HG02943 (cell line): ENCODE results near the gene PIGK.

Source experiments
- ATAC-seq: cut with Tn5 transposase; IDR thresholded peaks from one replicate; pipeline ENCODE4 v1.9.1; 2021; ENCODE audit warnings: mild to moderate bottlenecking, low read depth, moderate library complexity; ENCODE audit not compliant: unreplicated experiment

The PIGK gene

DNA sequence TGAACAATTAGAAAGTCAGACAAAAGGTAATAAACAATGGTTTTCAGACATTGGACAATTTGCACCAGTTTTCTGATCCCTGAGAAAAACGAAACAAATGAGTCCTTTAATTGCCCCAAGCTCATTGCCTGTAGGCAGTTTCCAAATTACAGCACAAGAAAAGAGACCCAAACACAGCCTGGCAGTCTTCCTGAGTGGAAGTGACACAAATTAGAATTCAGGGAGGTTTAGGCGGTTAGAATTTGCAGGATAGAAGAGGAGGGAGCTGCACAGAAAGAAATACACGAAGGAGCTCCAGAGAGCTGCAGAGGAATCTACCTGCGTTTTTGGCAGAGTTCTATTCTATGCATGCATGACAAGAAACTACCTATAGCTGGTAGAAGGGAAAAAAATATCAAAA lies 115.7 kb downstream of the PIGK start:
- ATAC-seq: no peak

DNA sequence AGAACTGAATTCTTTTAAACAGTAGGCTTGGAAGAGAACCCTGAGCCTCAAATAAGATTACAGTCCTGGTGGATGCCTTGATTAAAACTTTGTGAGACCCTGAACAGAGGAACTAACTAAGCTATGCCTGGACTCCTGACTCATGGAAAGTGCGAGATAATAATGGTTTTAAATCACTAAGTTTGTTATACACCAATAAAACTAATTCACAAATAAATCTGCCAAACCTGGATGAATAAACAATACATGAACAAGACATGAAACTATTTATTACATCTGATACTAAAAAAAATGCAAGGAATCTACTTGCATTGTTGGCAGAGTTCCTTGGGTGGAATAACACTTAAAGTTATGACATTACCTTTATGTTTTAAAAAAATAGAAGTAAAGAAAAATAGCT lies 118.4 kb downstream of the PIGK start:
- no peak for ATAC-seq

DNA sequence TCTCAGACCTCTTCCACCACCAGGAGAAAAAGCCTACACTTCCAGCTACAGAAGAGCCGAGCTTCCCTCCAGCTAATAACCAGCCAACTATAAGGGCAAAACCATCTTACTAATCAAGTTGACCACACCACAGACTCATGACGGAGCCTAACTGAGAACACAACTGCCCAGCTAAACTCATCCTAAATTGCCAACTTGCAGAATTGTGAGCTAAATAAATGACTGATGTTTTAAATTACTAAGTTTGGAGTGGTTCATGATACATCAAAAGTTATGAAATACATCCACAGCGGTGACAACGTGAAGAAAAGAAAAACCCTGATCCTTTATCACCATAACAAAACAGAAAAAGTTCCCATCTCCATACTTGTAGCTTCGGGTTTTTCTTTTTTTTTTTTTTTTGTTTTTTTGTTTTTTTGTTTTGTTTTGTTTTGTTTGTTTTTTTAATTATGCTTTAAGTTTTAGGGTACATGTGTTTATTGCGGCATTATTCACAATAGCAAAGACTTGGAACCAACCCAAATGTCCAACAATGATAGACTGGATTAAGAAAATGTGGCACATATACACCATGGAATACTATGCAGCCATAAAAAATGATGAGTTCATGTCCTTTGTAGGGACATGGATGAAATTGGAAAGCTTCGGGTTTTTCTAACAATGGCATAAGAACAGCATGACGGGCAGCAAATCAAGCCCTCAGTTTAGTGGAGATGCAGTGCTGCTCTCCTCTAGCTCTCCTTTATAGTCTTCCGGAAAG lies 122.6 kb downstream of the PIGK start:
- no peak for ATAC-seq

DNA sequence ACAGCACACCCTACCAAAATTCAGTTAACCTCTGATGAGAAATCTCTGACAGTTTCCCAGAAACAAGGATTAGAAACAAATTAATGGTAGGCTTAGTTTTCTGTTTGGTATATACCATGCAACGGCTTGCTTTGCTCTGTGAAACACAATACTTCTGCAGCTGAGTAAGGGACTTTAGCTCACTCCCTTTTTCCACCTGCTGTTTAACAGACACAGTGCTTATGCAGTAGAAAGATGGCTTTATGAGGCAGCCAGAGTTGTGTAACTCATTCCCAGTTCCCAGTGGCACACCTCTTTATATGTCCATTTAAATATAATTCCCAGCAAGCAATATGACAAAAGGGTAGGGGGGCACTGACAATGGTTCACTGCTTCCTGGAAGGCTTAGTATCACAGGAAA lies 124.0 kb downstream of the PIGK start:
- ATAC-seq: no peak

DNA sequence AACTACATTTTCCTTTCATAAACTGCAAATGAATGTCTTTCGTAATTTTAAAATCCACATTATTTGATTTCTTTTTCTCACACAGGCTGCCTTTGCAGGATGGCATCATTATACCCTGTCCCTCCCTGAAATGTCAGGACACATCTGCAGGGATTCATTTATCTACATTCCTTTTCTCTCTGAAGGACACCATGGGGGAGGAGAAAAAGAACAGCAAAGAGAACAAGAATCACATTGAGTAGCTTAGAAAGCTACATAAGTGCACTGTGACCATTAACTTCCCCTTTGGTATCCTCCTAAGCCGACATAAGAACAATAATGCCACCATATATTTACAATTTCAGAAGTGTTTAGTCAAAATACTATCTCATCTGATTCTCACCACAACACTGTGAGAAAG lies 129.5 kb downstream of the PIGK start:
- ATAC-seq: no peak

DNA sequence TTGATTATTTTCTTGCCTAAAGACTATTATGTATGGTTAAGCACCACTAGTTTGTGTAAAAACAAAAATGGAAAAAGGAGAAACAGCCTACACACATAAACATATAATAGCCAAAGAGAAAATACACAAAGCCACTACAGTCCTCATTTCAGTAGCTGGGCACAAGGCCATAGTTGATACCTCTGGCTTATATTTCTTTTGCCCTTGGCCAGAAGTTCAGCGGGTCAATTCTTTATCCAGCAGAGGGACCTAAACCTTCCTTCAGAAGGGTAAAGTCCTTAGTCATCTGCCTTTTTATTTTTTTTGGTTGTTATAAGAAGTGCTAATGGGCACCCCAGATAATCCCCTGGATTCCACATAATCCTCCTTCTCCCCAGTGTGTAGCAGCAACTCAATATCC lies 134.1 kb downstream of the PIGK start:
- no peak for ATAC-seq

DNA sequence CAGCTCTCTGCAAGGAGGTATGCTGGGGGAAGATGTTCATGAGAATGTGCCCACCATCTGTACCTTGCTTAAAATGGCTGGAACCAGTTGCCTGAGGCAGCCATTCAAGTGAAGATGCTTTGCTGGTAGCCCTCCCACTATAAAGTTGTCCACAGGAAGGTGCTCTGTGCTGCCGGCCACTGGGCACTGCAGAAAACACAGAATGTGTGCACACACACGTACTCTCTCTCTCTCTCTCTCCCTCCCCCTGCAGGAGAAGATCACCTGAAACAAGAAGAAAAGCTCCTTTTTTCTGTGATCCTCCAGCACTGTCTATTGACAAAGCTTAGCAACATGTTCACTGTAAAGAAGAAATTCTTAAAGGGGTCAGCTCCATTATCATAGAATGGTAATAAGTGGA lies 134.8 kb downstream of the PIGK start:
- ATAC-seq: no peak

DNA sequence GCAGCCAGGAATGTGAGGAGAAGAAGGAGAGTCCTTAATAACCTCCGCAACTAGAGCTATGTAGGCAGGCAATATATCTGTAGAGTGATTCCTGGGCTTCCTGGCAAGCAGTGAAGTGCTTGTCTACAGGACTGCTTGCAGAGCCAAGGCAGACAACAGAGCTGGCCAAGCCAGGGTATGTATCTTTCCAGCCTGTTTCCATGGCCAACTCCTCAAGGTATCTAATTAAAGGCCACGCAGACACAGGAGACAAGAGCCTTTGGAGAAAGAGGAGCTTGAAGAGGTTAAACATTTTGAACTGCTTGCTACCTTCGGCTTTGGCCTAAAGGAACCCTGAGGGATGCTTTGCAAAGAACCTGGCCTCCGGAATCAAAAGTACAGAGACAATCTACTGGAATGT lies 137.4 kb downstream of the PIGK start:
- no peak for ATAC-seq

DNA sequence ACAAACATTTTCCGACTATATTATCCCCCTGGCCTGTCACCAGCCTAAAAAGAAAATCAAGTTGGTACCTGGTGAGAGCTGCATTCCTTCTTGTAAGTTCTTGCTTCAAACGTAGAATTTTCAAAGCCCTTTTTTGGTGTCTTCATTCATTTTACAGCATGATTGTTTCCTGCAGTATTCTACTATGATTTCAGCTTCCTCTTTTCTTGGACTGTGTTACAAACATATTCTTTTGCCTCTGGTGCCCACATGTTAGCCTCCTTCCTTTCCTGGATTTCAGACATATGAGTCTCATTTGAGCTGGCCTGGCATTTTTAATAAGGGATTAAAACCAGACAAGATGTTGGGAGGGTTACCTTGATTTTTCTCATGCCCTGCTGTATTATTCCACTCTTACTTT lies 142.5 kb downstream of the PIGK start:
- no peak for ATAC-seq

DNA sequence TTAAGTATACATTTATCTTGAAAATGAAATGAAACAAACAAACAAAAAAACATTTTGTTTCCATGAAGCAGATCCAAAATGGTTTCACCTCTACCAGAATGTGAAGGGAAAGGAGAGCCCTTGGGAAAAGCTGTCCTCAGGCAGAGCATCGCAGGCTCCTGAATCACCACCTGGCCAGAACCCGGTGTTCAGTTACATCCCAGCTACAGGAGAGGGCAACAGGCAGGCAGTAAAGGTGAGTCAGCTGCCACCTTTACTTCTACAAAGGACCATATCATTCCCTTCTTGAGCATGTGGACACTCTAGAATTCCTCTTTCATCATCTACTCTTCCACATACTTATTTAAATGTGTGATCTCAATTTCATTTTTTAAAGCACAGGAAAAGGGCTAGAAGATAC lies 151.2 kb downstream of the PIGK start:
- no peak for ATAC-seq

DNA sequence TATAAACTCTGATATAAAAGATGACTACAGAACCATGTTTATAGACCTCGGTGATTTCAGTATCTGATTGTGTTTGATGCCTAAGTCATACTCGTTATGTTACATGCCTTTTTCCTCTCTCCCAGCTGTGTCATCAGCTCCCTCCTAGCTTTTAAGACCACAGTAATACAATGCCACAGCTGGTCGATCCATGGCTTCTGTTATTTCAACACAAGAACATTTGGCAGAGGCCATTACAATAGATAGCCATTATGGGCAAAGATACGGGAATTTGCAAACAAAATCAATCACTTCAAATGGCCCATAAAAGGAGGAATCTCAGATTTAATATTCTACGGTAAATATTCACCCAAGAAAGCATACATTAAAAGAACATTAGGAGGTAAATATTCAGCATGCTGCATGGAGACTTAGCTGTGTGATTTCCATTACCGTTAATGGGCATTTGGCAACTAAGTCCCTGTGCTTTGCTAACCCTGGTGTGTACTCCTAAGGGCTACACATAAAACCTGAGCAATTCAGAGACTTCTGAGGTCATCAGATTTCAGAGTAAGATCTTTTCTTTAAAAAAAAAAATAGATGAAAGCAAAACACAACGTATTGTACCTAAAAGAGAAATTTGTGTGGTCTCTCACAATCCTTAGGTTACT lies 153.4 kb downstream of the PIGK start:
- ATAC-seq: no peak

DNA sequence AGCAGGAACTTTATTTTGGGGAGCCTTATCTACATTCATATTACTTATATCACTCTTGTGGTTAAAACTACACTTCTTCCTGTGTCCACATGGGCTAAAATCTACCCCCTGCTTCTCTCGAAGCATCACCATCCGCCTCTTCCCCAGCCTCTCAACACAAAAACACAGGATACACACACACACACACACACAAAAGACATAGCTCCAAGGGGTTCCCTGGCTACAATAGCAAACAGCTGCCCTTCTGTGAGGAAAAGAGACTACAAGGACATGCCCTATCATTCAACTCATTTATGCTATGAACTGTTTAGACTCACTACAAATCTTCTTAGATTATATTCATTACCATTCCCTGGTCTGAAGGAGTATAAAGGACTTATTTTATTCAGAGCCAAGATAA lies 155.0 kb downstream of the PIGK start:
- ATAC-seq: no peak

DNA sequence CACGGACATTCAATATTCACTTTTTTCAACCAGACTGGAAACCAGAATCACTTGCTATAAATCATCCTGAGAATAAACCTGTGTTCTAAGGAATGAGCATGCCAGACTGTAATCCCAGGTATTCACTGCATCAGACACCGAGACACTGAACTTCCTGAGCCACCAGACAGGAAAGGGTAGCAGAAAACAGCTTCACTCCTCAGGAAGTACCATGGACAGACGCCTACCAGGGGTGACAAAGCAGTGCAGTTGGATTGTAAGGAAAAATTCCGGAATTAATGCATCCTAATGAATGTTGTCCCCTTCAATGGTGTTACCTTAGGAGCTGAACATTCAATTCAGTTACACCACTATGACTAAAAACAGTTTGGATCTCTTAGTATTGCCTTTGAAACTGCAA lies 156.1 kb downstream of the PIGK start:
- ATAC-seq: no peak

DNA sequence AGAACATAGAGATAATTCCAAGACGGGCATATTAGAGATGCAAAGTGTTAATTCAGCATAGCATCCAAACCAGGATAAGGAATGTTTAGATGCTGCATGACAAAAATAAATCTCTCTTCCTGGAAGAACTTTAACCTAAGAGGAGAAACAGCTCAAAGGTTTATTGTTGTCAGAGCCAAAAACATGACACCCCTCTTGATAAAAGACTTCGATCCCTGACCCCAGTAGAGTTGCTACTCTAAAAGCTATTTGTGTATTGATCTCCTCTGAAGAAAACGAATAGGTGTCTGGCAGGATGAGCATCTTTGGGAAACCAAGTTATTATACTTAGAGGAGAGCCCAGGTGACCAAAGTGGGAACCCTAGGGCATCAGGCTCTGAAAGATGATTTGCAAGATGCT lies 158.1 kb downstream of the PIGK start:
- ATAC-seq: no peak

DNA sequence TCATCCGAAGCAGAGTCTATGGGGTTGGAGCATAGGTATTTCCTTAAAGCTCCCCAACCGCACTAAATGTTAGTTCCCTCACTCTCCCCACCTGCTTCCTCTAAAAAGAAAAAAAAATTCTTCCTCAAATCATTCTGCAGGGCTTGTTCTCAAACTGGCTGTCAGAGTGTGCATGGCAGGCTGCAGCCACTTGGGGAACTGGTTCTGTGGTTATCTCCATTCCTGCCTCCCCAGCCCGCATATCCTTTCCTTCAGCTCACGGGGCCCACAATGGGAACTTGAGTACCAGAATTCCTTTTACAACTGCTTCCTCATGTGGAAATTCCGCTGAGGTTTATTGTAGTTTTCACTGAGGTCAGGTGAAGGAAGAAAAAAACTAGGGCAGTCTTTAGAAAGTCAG lies 159.2 kb downstream of the PIGK start:
- no peak for ATAC-seq

DNA sequence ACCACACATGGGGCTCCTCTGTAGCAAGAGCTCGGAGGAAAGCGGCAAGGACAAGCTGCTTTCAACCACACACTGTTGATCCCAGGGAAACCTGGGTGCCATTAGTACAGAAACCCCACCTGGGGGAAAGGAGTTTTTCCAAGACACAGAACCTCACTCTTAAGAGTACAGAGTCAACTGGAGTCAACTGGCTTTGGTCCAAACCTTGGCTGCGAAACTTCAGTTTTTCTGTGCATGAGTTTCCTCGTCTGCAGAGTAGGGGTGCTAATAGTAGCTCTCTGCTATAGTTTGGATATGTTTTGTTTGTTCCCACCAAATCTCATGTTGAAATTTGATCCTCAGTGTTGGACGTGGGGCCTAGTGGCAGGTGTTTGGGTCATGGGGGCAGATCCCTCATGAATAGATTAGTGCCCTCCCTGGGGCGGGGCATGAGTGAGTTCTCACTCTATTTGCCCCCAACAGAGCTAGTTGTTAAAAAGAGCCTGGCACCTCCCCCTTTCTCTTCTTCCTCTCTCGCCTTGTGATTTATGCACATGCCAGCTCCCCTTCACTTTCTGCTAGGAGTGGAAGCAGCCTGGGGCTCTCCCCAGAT lies 161.1 kb downstream of the PIGK start:
- ATAC-seq: no peak

DNA sequence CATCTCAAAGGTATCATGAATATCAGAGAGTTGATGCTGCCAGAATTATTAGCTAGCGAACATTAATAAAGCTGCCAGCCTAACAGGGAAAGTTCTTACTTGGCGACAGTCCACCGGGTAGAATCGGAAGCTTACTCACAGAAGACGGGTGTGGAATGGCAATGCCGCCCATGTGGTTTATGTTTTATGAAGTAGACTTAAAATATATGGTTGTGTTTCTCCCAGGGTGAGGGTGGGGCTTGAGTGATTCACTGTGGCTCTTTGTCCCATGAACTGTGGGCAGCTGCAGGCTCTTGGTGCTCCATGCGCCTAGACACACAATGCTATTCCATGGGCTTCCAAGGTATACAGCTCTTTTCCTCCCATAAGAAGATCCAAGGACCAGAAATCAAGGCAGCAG lies 162.7 kb downstream of the PIGK start:
- ATAC-seq: no peak

DNA sequence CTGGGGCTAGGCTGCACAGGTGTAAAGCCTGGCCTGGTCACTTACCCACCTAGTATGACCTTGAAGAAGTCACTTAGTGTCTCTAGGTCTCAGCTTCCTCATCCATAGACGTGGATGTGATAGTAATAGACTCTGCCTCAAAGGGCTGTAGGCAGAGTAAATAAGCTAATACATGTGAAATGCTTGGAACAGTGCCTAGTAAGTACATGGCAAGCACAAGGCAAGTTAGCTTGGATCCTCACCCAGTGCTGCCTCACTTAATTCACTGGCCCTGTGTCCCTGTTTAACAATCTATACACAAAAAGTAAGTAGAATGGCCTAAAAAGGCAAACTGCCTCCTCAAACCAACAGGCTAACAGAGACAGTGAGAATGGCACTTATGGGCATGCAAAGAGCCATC lies 167.8 kb downstream of the PIGK start:
- ATAC-seq: no peak

DNA sequence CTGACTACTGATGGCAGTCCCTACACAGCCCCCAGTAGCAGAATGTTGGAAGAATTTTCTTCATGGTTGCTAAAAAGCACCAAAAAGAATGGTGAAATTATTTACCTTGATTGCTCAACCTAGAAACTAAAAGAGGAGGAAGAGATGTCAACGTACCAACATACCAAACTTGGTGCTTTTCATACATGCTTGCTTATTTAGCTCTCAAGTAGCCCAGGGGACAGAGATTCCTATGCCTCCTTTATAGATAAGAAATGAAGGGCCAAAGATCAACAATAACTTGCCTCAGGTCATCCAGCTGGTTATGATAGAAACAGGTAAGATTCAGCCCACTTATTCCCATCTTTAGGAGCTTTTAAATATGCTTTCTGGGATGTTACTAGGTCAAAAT lies 170.6 kb downstream of the PIGK start:
- no peak for ATAC-seq

DNA sequence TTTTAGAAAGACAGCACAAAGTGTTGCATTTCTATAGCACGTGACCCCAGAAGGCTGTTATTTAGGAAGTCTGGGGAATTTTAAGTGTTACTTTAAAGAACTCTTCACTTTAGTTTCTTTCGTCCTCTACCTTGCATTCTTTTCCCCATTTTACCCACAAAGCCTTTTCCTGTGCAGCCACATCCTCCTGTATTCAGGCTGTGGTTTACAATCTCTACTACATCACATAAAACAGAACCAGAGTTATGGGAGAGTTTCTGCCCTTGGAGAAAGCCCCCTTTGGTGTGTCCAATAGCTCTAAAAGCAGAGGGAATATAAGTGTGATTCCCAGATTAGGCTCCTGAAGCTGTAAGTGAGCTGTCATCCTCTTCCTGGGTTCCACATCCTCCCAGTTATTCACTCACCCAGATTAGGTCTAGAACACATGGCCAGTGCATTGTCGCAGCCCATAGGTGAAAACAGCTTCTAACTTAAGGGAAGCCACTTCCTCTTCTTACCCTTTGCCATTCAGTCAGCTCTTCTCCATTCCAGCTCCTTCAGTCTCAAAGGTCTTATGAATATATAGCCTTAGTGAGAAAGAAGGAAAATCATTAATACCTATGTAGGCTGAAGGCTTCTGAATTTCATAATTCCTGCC lies 171.1 kb downstream of the PIGK start:
- ATAC-seq: no peak

DNA sequence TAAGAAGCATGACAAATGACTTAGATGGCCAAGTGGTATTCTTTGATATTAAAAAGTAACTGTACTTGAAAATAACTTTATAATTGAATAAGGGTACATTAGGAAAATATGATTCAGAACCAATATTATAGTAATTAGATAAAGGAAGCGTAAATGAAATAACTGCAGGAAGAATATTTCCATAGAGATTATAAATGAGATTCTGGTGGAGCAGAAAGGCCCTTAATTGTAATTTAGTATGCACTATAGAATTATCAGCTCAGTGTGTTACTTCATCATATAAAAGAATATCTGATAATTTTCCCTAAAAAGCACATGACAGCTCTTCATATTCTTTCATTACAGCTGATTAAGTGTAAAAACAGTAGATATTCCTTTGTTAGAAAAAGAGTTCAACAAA lies 171.7 kb downstream of the PIGK start:
- ATAC-seq: no peak
